HepG2 (cell line): ENCODE data around the gene C10orf67. TPM values are rescaled to one million over a fixed set of nuclear protein-coding genes. Genes with fewer than 3 reads are reported as not detected.

ENCODE experiments used
- ATAC-seq: fragments of 200-7000 bp; cut with Tn5 transposase; 3 replicates; pipeline ENCODE4 v1.9.1; 2020; ENCODE audit warnings: mild to moderate bottlenecking, moderate library complexity
- BruUV-seq: library from RNA; stranded (reverse); fragments of 400-500 nt; replicated peaks from 2 replicates; lab custom pipeline; 2021; lab: Mats Ljungman, UMichigan
- CTCF ChIA-PET: fragments of 300-600 bp; formaldehyde crosslinking; extraction: SDS; loops from one replicate; lab custom pipeline; 2021; ENCODE audit warnings: low total read pairs, inconsistent platforms, low intra/inter-chr PET ratio; lab: Yijun Ruan, JAX
- POLR2A ChIA-PET: fragments of 350-600 bp; sonication (Branson Sonifier 250); formaldehyde crosslinking; loops from one replicate; lab custom pipeline; 2020; ENCODE audit warnings: antibody characterized with exemption, inconsistent platforms; lab: Yijun Ruan, JAX
- DNase-seq: peaks from one replicate; pipeline ENCODE4 v3.0.0-alpha.2; 2015; ENCODE audit warnings: low spot score
- FAIRE-seq: peaks from 3 replicates; lab custom pipeline; 2011; peaks lifted over from hg19 to GRCh38; lab: Jason Lieb, UNC
- H2AFZ ChIP-seq: one replicate; pipeline ENCODE4 v1.6.1; 2011; ENCODE audit warnings: low read length, inconsistent platforms
- H3K27ac ChIP-seq: fragments of 300-600 bp; 3 replicates; pipeline ENCODE4 v1.8.0; 2011; ENCODE audit warnings: mixed run types, mild to moderate bottlenecking, mixed read lengths, low read length, inconsistent platforms; ENCODE audit not compliant: insufficient read depth; ENCODE audit errors: extremely low read length
- H3K27me3 ChIP-seq, 2 experiments: fragments of 200-600 bp in 1 of 2; 2 replicates in 1 of 2; 3 replicates in 1 of 2; pipeline versions ENCODE4 v1.6.0 to v1.8.0; 2011; ENCODE audit warnings: low read length in 2 of 2, mild to moderate bottlenecking in 2 of 2, moderate library complexity in 2 of 2, inconsistent platforms in 1 of 2; ENCODE audit not compliant: insufficient read depth in 2 of 2, control insufficient read depth in 1 of 2
- H3K36me3 ChIP-seq, 2 experiments: fragments of 200-600 bp in 1 of 2; replicated peaks in 1 of 2; 2 replicates in 1 of 2; 3 replicates in 1 of 2; pipeline versions ENCODE4 v1.5.1 to v1.8.0; 2011; ENCODE audit warnings: low read length in 2 of 2, inconsistent platforms in 1 of 2; ENCODE audit not compliant: insufficient read depth in 2 of 2, control insufficient read depth in 1 of 2
- H3K4me1 ChIP-seq: 2 replicates; pipeline ENCODE4 v1.5.1; 2012; ENCODE audit warnings: low read length, inconsistent platforms; ENCODE audit not compliant: insufficient read depth
- H3K4me2 ChIP-seq: 2 replicates; pipeline ENCODE4 v1.6.0; 2011; ENCODE audit warnings: low read depth, low read length, inconsistent platforms
- H3K4me3 ChIP-seq, 3 experiments: fragments of 200-600 bp in 1 of 3; sonication (generic), shearing (Covaris generic) in 1 of 3; replicated peaks in 1 of 3; 2 replicates each; pipeline ENCODE4 v1.5.1; 2011 to 2016; ENCODE audit warnings: low read length in 3 of 3, inconsistent platforms in 2 of 3, low read depth in 2 of 3, mild to moderate bottlenecking in 2 of 3, control low read depth in 1 of 3, mixed read lengths in 1 of 3; ENCODE audit not compliant: insufficient read depth in 1 of 3
- H3K79me2 ChIP-seq: one replicate; pipeline ENCODE4 v1.6.1; 2011; ENCODE audit warnings: low read length, inconsistent platforms; ENCODE audit not compliant: insufficient read depth
- H3K9ac ChIP-seq: 2 replicates; pipeline ENCODE4 v1.6.0; 2011; ENCODE audit warnings: mild to moderate bottlenecking, low read depth, low read length, inconsistent platforms; ENCODE audit not compliant: insufficient read depth
- H3K9me3 ChIP-seq: 2 replicates; pipeline ENCODE4 v1.5.1; 2012; ENCODE audit warnings: mild to moderate bottlenecking, low read length
- H4K20me1 ChIP-seq: 2 replicates; pipeline ENCODE4 v1.6.0; 2011; ENCODE audit warnings: inconsistent platforms, mild to moderate bottlenecking, low read length, moderate library complexity; ENCODE audit not compliant: insufficient read depth
- ATAD3A ChIP-seq: sonication (generic); formaldehyde crosslinking; IDR thresholded peaks from 2 replicates; pipeline ENCODE4 v1.4.0; 2020; ENCODE audit warnings: missing genetic modification reagents
- ATF5 ChIP-seq: sonication (generic); formaldehyde crosslinking; IDR thresholded peaks from 2 replicates; pipeline ENCODE4 v1.4.0; 2020; ENCODE audit warnings: mild to moderate bottlenecking, low read depth, missing genetic modification reagents
- BCL6 ChIP-seq: IDR thresholded peaks from 2 replicates; pipeline ENCODE4 v1.6.1; 2016; ENCODE audit warnings: missing genetic modification reagents, missing compliant biosample characterization
- CBX1 ChIP-seq: IDR thresholded peaks from one replicate; pipeline ENCODE4 v1.6.1; 2016; ENCODE audit warnings: antibody characterized with exemption, low read depth
- CHCHD3 ChIP-seq: sonication (generic); formaldehyde crosslinking; IDR thresholded peaks from 2 replicates; pipeline ENCODE4 v1.8.0; 2022; ENCODE audit warnings: mild to moderate bottlenecking, missing genetic modification reagents, moderate library complexity
- ESRRA ChIP-seq: sonication (generic); formaldehyde crosslinking; IDR thresholded peaks from 2 replicates; pipeline ENCODE4 v1.5.1; 2020; ENCODE audit warnings: mild to moderate bottlenecking, low read depth, missing genetic modification reagents
- HHEX ChIP-seq: IDR thresholded peaks from 2 replicates; pipeline ENCODE4 v1.6.1; 2016; ENCODE audit warnings: control low read depth
- KLF9 ChIP-seq: IDR thresholded peaks from 2 replicates; pipeline ENCODE4 v1.6.1; 2016; ENCODE audit warnings: low read depth
- MAFF ChIP-seq: IDR thresholded peaks from 2 replicates; pipeline ENCODE4 v1.6.1; 2011; ENCODE audit warnings: low read depth, low read length, improper control_type of control experiment
- NCOA1 ChIP-seq: sonication (generic); formaldehyde crosslinking; IDR thresholded peaks from 2 replicates; pipeline ENCODE4 v1.9.0; 2021; ENCODE audit warnings: missing genetic modification reagents
- NFIB ChIP-seq: sonication (generic); formaldehyde crosslinking; IDR thresholded peaks from 2 replicates; pipeline ENCODE4 v1.9.0; 2021; ENCODE audit warnings: missing genetic modification reagents, mild to moderate bottlenecking, borderline replicate concordance
- NKX3-1 ChIP-seq: sonication (generic); formaldehyde crosslinking; IDR thresholded peaks from 2 replicates; pipeline ENCODE4 v1.5.0; 2020; ENCODE audit warnings: missing genetic modification reagents
- SMAD9 ChIP-seq: sonication (generic); formaldehyde crosslinking; IDR thresholded peaks from 2 replicates; pipeline ENCODE4 v1.5.1; 2020; ENCODE audit warnings: mild to moderate bottlenecking, missing genetic modification reagents
- SOX13 ChIP-seq, 3 experiments: fragments of 450-650 bp in 1 of 3; sonication (generic) in 1 of 3; formaldehyde crosslinking in 1 of 3; IDR thresholded peaks in 2 of 3; conservative IDR thresholded peaks in 1 of 3; 2 replicates each; pipeline versions ENCODE4 v1.5.0 to v1.6.1; 2016 to 2020; ENCODE audit warnings: antibody characterized with exemption in 1 of 3, mild to moderate bottlenecking in 1 of 3, missing compliant biosample characterization in 1 of 3, missing genetic modification reagents in 1 of 3, moderate library complexity in 1 of 3
- THAP11 ChIP-seq: IDR thresholded peaks from 2 replicates; pipeline ENCODE4 v1.6.1; 2016; ENCODE audit warnings: missing biosample characterization, missing genetic modification reagents
- ZFP82 ChIP-seq: sonication (generic); formaldehyde crosslinking; IDR thresholded peaks from 2 replicates; pipeline ENCODE4 v1.5.1; 2020; ENCODE audit warnings: mild to moderate bottlenecking, missing genetic modification reagents, borderline replicate concordance
- ZNF567 ChIP-seq: sonication (generic); formaldehyde crosslinking; IDR thresholded peaks from 2 replicates; pipeline ENCODE4 v1.8.1; 2023; ENCODE audit warnings: mild to moderate bottlenecking, missing genetic modification reagents, borderline replicate concordance
- ZNF678 ChIP-seq: sonication (generic); formaldehyde crosslinking; IDR thresholded peaks from 2 replicates; pipeline ENCODE4 v1.4.0; 2020; ENCODE audit warnings: mild to moderate bottlenecking, missing genetic modification reagents
- ZNF878 ChIP-seq: sonication (generic); formaldehyde crosslinking; IDR thresholded peaks from 2 replicates; pipeline ENCODE4 v1.8.1; 2023; ENCODE audit warnings: mild to moderate bottlenecking, missing genetic modification reagents, moderate library complexity
- WGBS: methylation state at CpG from one replicate; pipeline ENCODE4 v1.1.6; 2017; ENCODE audit warnings: low lambda C conversion rate; 5-methylcytosine and 5-hydroxymethylcytosine counted together
- in situ Hi-C: cut with HindIII; loops from 2 replicates; pipeline ENCODE4 v1.10.0; 2017; ENCODE audit warnings: low pct_unique_long_range_greater_than_20kb; ENCODE audit not compliant: extremely low pct_ligation_motif_present
- intact Hi-C: fragments of 100-400 bp; cut with micrococcal nuclease; formaldehyde crosslinking; loops from one replicate; pipeline ENCODE4 v1.10.0; 2022; ENCODE audit not compliant: unreplicated experiment
- polyA plus RNA-seq, 8 experiments: library from polyadenylated mRNA; depleted of rRNA in 3 of 8; stranded (reverse) in 7 of 8; unstranded in 1 of 8; fragments of >200 nt; fragmentation: Illumina TruSeq in 4 of 8; extraction: Trizol in 4 of 8; gene quantifications; 2 replicates each; pipeline versions ENCODE4 v1.2.1 to v1.2.3, GENCODE V29; 2011 to 2016; ENCODE audit warnings: low read depth in 4 of 8, missing spikeins in 1 of 8, mixed read lengths in 1 of 8; ENCODE audit not compliant: insufficient read depth in 1 of 8
- total RNA-seq, 5 experiments: library from RNA; depleted of rRNA; stranded (reverse); fragments of >200 nt; fragmentation: Illumina TruSeq; extraction: Trizol; gene quantifications; 2 replicates each; pipeline ENCODE4 v1.2.3, GENCODE V29; 2016; ENCODE audit warnings: low read depth in 1 of 5

Gene C10orf67
- total and polyA plus RNA-seq, 2 of the 13 experiments (the other 11 are each of a cell fraction or from before 2014, with no cell fraction given) = not detected

GRCh38 chr10:23201837-23202236 is 142.8 kb downstream of the C10orf67 start:
- Histone ChIP-seq H3K9me3 (no peaks in the 10 kb centered on the region), H3K27me3 (peaks cover 1 to 69% of the 10 kb centered on the region in 2 experiments; a peak in 4 of 5 replicates), H3K9ac (no peak overlapping the region), H3K79me2 (no peaks in the 10 kb centered on the region), H3K4me2 (peak overlapping the region; percentile 38; the same call in 1 of the 2 replicates), H3K4me1 (peaks cover 17% of the 10 kb centered on the region), H3K36me3 (no peaks in the 10 kb centered on the region), H3K4me3 (no peak overlapping the region), H3K27ac (no peak overlapping the region), H4K20me1 (no peaks in the 10 kb centered on the region), H2AFZ (no peak overlapping the region)
- ChIA-PET POLR2A (interaction anchor here (1.8 kb wide), 1 partner anchor 15 kb away, joined by 6 read pairs; no protein-coding TSS in a partner anchor), CTCF (no interaction called here)
- intact Hi-C loops (no loop called here), in situ Hi-C loops (no loop called here)
- ATAC-seq = no peak
- TF ChIP-seq MAFF (no peak), KLF9 (CRISPR knock-in tag) (no peak), CBX1 (no peak), ZFP82 (no peak), ATAD3A (CRISPR knock-in tag) (no peak), ZNF567 (CRISPR knock-in tag) (no peak)
- no peak for FAIRE-seq
- DNase-seq = no peak
- 16% methylated on average over 4 of the region's 4 CpGs for WGBS
- no TSS peak for BruUV-seq

GRCh38 chr10:23200997-23201652 is 143.5 kb downstream of the C10orf67 start:
- ChIA-PET CTCF (no interaction called here), POLR2A (interaction anchor here (1.8 kb wide), 1 partner anchor 14 kb away, joined by 6 read pairs; no protein-coding TSS in a partner anchor)
- 27% methylated on average over 11 of the region's 11 CpGs for WGBS
- TF ChIP-seq SMAD9 (CRISPR knock-in tag) (no peak), THAP11 (CRISPR knock-in tag) (no peak), SOX13 (IDR thresholded peaks at IDR 0.05) (peak; percentile 44; the same call in 1 of the 2 replicates), SOX13 (CRISPR knock-in tag; conservative IDR thresholded peaks at IDR 0.05 in 1 of 2, IDR thresholded peaks at IDR 0.05 in 1 of 2) (peak in 1 of 2 experiments; percentile 93; a peak in 2 of 4 replicates), NFIB (CRISPR knock-in tag) (no peak), ESRRA (CRISPR knock-in tag) (no peak), CHCHD3 (CRISPR knock-in tag) (no peak), ZNF878 (CRISPR knock-in tag) (no peak), HHEX (no peak), NKX3-1 (CRISPR knock-in tag) (no peak), NCOA1 (CRISPR knock-in tag) (no peak), ZNF678 (no peak), BCL6 (CRISPR knock-in tag) (peak; percentile 60), ATF5 (CRISPR knock-in tag) (no peak)

More at GRCh38 chr10:23200997-23201652, 143.5 kb downstream of the C10orf67 start:
- peak; percentile 72 for FAIRE-seq
- H3K4me2 ChIP-seq = peak overlapping the region; percentile 38; the same call in 1 of the 2 replicates
- no peak overlapping the region for H3K9ac ChIP-seq
- peaks cover 1 to 70% of the 10 kb centered on the region in 2 experiments; a peak in 4 of 5 replicates for H3K27me3 ChIP-seq
- no peaks in the 10 kb centered on the region for H3K79me2 ChIP-seq
- no peak overlapping the region for H3K27ac ChIP-seq
- in situ Hi-C loops (no loop called here), intact Hi-C loops (no loop called here)
- peak; percentile 69 for DNase-seq
- peak; percentile 28; the same call in 2 of the 3 replicates for ATAC-seq
- no peaks in the 10 kb centered on the region for H3K9me3 ChIP-seq
- no TSS peak for BruUV-seq
- H3K4me1 ChIP-seq = peaks cover 17% of the 10 kb centered on the region
- no peak overlapping the region for H3K4me3 ChIP-seq
- H4K20me1 ChIP-seq = no peaks in the 10 kb centered on the region
- no peaks in the 10 kb centered on the region for H3K36me3 ChIP-seq
- no peak overlapping the region for H2AFZ ChIP-seq
